CD4-positive, alpha-beta T cell (primary cell): ENCODE results near the gene FGF16. TPM values are rescaled to one million over a fixed set of nuclear protein-coding genes. Genes with fewer than 3 reads are reported as not detected.

ENCODE experiments used
- ATAC-seq: fragments of 200-7000 bp; cut with Tn5 transposase; one replicate; pipeline ENCODE4 v1.10.0; 2022; ENCODE audit warnings: mild to moderate bottlenecking; ENCODE audit not compliant: poor library complexity
- CTCF ChIA-PET: fragments of 350-600 bp; sonication (Branson Sonifier 250); formaldehyde crosslinking; loops from one replicate; lab custom pipeline; 2021; ENCODE audit warnings: antibody characterized with exemption, inconsistent platforms; lab: Charles Lee
- POLR2A ChIA-PET: fragments of 350-600 bp; sonication (Branson Sonifier 250); formaldehyde crosslinking; loops from one replicate; lab custom pipeline; 2021; ENCODE audit warnings: antibody characterized with exemption, inconsistent platforms; lab: Charles Lee
- DNase-seq, 14 experiments: peaks; one replicate each; pipeline ENCODE4 v3.0.0-alpha.2; 2013 to 2020; ENCODE audit warnings: mixed read lengths in 2 of 14
- H3K27ac ChIP-seq, 2 donors: one replicate each; pipeline versions ENCODE4 v1.5.1 to v1.7.0; 2013; ENCODE audit warnings: low read length in 2 of 2, low read depth in 1 of 2, mild to moderate bottlenecking in 1 of 2
- H3K27me3 ChIP-seq, 2 experiments: 1 replicate in 1 of 2; 2 replicates in 1 of 2; pipeline versions ENCODE4 v1.6.1 to v1.7.0; 2013; ENCODE audit warnings: low read length in 2 of 2, control low read depth in 1 of 2, mild to moderate bottlenecking in 1 of 2, moderate library complexity in 1 of 2; ENCODE audit not compliant: insufficient read depth in 2 of 2, control insufficient read depth in 1 of 2
- H3K36me3 ChIP-seq: one replicate; pipeline ENCODE4 v1.6.1; 2013; ENCODE audit warnings: low read length, control low read depth; ENCODE audit not compliant: insufficient read depth
- H3K4me1 ChIP-seq: one replicate; pipeline ENCODE4 v1.6.1; 2013; ENCODE audit warnings: low read length, control low read depth; ENCODE audit not compliant: insufficient read depth
- H3K4me3 ChIP-seq: one replicate; pipeline ENCODE4 v1.5.1; 2013; ENCODE audit warnings: mild to moderate bottlenecking, low read length, moderate library complexity
- H3K9me3 ChIP-seq, 2 experiments: 1 replicate in 1 of 2; 2 replicates in 1 of 2; pipeline versions ENCODE4 v1.6.1 to v1.7.0; 2013; ENCODE audit warnings: low read length in 2 of 2, mild to moderate bottlenecking in 2 of 2, control low read depth in 1 of 2, moderate library complexity in 1 of 2; ENCODE audit not compliant: control insufficient read depth in 1 of 2, insufficient read depth in 1 of 2
- H3K27ac Mint-ChIP-seq: one replicate; pipeline ENCODE4 v1.8.0; 2020; ENCODE audit warnings: mixed read lengths
- H3K27me3 Mint-ChIP-seq: one replicate; pipeline ENCODE4 v1.8.0; 2021; ENCODE audit warnings: mixed read lengths
- H3K36me3 Mint-ChIP-seq: one replicate; pipeline ENCODE4 v1.8.0; 2021; ENCODE audit warnings: low read depth, mixed read lengths
- H3K4me1 Mint-ChIP-seq: one replicate; pipeline ENCODE4 v1.8.0; 2021; ENCODE audit warnings: low read depth, mixed read lengths
- H3K4me3 Mint-ChIP-seq: one replicate; pipeline ENCODE4 v1.8.0; 2020; ENCODE audit warnings: mild to moderate bottlenecking, mixed read lengths
- H3K9me3 Mint-ChIP-seq: one replicate; pipeline ENCODE4 v1.8.0; 2020; ENCODE audit warnings: mixed read lengths
- CTCF ChIP-seq: fragments of 200-600 bp; IDR thresholded peaks from one replicate; pipeline ENCODE4 v1.8.0; 2022; ENCODE audit warnings: antibody characterized with exemption, mild to moderate bottlenecking
- intact Hi-C, 2 experiments: fragments of 100-400 bp; cut with DNase I in 1 of 2; cut with micrococcal nuclease in 1 of 2; formaldehyde crosslinking; loops; one replicate each; pipeline versions ENCODE4 v1.15.1 to v1.9.0; 2023 to 2025; cut with DNase I, micrococcal nuclease
- total RNA-seq, 174 experiments: library from RNA in 2 of 174; stranded (reverse) in 2 of 174; gene quantifications; one replicate each; pipeline ENCODE4 v1.2.3 and lab custom pipeline; 2021 to 2026

The FGF16 gene
- total RNA-seq, 2 experiments from 2014 or later = not detected

- H3K27me3 ChIP-seq = no peaks in the 10 kb centered on the region
- DNase-seq (no peak), ATAC-seq (no peak)
- no peak overlapping the region for H3K27ac Mint-ChIP-seq
- ChIA-PET POLR2A (interaction anchor here (1.6 kb wide), 1 partner anchor 28 kb away, joined by 3 read pairs; no protein-coding TSS in a partner anchor), CTCF (interaction anchor here (0.6 kb wide), 1 partner anchor 82 kb away, joined by 3 read pairs; no protein-coding TSS in a partner anchor)
- intact Hi-C loops = loop anchor here in 1 of 2 experiments (10.0 kb wide), 1 partner anchor 112 kb away; no protein-coding TSS in a partner anchor
- no peak overlapping the region for H3K27ac ChIP-seq
- H3K4me1 ChIP-seq = no peaks in the 10 kb centered on the region
- no peak overlapping the region for H3K4me3 ChIP-seq
- peaks cover 7% of the 10 kb centered on the region for H3K36me3 ChIP-seq
- no peaks in the 10 kb centered on the region for H3K9me3 ChIP-seq
- TF ChIP-seq CTCF = no peak
- H3K9me3 Mint-ChIP-seq = no peaks in the 10 kb centered on the region
- peaks cover 27% of the 10 kb centered on the region for H3K36me3 Mint-ChIP-seq
- no peaks in the 10 kb centered on the region for H3K27me3 Mint-ChIP-seq
- H3K4me3 Mint-ChIP-seq = no peak overlapping the region
- peaks cover 16% of the 10 kb centered on the region for H3K4me1 Mint-ChIP-seq
Measured at GRCh38 chrX:77502951-77503525, 55.8 kb downstream of the FGF16 start.

- Mint-ChIP-seq H3K27ac (peak overlapping the region; percentile 70), H3K9me3 (no peaks in the 10 kb centered on the region), H3K4me1 (peaks cover 16% of the 10 kb centered on the region), H3K4me3 (no peak overlapping the region), H3K36me3 (peaks cover 47% of the 10 kb centered on the region), H3K27me3 (no peaks in the 10 kb centered on the region)
- Histone ChIP-seq H3K27me3 (no peaks in the 10 kb centered on the region), H3K4me1 (no peaks in the 10 kb centered on the region), H3K27ac (no peak overlapping the region), H3K36me3 (peaks cover 23% of the 10 kb centered on the region), H3K9me3 (no peaks in the 10 kb centered on the region), H3K4me3 (no peak overlapping the region)
- no peak for DNase-seq
- no peak for TF ChIP-seq CTCF
- CTCF ChIA-PET = no interaction called here
- intact Hi-C loops = loop anchor here in 1 of 2 experiments (10.0 kb wide), 1 partner anchor 110 kb away; no protein-coding TSS in a partner anchor
- POLR2A ChIA-PET = no interaction called here
- no peak for ATAC-seq
Measured at GRCh38 chrX:77505227-77505626, 58.0 kb downstream of the FGF16 start.
